ENCODE data around the gene DOCK8. TPM values are rescaled to one million over a fixed set of nuclear protein-coding genes. Genes with fewer than 3 reads are reported as not detected.

Gene DOCK8
- total RNA-seq, 2 donors from 2014 or later: 5.9 to 10.9 TPM

- peak overlapping the region in 2 of 4 donors; percentile 4 to 44 for H3K27ac ChIP-seq
- no peaks in the 10 kb centered on the region for H3K27me3 ChIP-seq
- no peaks in the 10 kb centered on the region for H3K36me3 ChIP-seq (replicated peaks in 1 of 2; ENCODE audit: insufficient read depth in 1 of 2, low read depth in 2 of 2)
- intact Hi-C loops (cut with DNase I): no loop called here
- ATAC-seq: no peak
- peaks cover 7% of the 10 kb centered on the region for H3K4me1 ChIP-seq
- no peak for DNase-seq
- TF ChIP-seq, protein P1, sequence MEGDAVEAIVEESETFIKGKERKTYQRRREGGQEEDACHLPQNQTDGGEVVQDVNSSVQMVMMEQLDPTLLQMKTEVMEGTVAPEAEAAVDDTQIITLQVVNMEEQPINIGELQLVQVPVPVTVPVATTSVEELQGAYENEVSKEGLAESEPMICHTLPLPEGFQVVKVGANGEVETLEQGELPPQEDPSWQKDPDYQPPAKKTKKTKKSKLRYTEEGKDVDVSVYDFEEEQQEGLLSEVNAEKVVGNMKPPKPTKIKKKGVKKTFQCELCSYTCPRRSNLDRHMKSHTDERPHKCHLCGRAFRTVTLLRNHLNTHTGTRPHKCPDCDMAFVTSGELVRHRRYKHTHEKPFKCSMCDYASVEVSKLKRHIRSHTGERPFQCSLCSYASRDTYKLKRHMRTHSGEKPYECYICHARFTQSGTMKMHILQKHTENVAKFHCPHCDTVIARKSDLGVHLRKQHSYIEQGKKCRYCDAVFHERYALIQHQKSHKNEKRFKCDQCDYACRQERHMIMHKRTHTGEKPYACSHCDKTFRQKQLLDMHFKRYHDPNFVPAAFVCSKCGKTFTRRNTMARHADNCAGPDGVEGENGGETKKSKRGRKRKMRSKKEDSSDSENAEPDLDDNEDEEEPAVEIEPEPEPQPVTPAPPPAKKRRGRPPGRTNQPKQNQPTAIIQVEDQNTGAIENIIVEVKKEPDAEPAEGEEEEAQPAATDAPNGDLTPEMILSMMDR (IDR thresholded peaks at IDR 0.05): no peak
- TF ChIP-seq POLR2A (IDR thresholded peaks at IDR 0.05): no peak
- WGBS, 2 donors: 56 to 60% methylated on average over 4 of the region's 4 CpGs
- H3K9me3 ChIP-seq: no peaks in the 10 kb centered on the region
- no peak overlapping the region for H3K4me3 ChIP-seq
Observed at GRCh38 chr9:479304-479970, 264.8 kb downstream of the DOCK8 start.

DNA sequence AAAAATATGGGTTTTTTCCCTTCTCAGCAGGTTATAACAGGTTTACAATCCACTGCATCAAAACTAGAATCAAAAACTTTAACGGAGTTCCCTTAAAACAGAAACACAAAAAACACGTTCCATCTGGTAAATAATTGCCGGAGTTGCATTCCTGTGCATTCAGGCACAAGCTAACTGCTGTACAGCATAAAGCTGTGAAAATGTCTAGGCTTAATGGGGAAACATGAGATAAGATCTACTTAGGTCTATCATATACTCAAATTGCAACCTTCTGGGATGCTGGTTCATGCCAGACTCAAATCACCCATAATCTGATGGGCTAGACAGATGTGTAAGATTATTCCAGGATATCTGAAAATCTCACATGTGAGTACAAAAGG, 265.3 kb downstream of the DOCK8 start:
- intact Hi-C loops (cut with DNase I): no loop called here
- no peaks in the 10 kb centered on the region for H3K9me3 ChIP-seq
- no peak for DNase-seq
- H3K27me3 ChIP-seq: no peaks in the 10 kb centered on the region
- peaks cover 11% of the 10 kb centered on the region for H3K4me1 ChIP-seq
- no peak for TF ChIP-seq POLR2A (IDR thresholded peaks at IDR 0.05)
- TF ChIP-seq, protein P1 (IDR thresholded peaks at IDR 0.05): no peak
- peak overlapping the region in 2 of 4 donors; percentile 4 to 44 for H3K27ac ChIP-seq
- H3K4me3 ChIP-seq: no peak overlapping the region
- no peak for ATAC-seq
- no peaks in the 10 kb centered on the region for H3K36me3 ChIP-seq (replicated peaks in 1 of 2; ENCODE audit: insufficient read depth in 1 of 2, low read depth in 2 of 2)
- 69 to 70% methylated on average over 3 of the region's 3 CpGs for WGBS, 2 donors

DNA sequence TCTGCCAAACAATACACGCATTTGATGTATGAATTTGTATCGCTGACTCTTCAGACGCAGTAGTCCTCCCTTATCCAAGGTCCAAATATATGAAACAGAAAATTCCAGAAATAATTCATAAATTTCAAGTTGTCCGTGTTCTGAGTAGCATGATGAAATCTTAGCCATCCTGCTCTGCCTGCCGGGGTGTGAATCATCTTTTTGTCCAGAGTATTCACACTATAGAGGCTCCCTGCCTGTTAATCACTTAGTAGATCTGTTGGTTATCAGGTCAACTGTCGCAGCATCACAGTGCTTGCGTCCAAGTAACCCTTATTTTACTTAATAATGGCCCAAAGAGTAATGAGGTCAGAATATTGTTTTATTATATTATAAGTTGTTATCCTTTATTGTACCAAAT, 268.1 kb downstream of the DOCK8 start:
- Histone ChIP-seq H3K36me3 (replicated peaks in 1 of 2; ENCODE audit: insufficient read depth in 1 of 2, low read depth in 2 of 2) (no peaks in the 10 kb centered on the region), H3K4me1 (peaks cover 11% of the 10 kb centered on the region), H3K27me3 (no peaks in the 10 kb centered on the region), H3K27ac (no peak overlapping the region), H3K9me3 (no peaks in the 10 kb centered on the region), H3K4me3 (no peak overlapping the region)
- 82 to 85% methylated on average over 7 of the region's 7 CpGs for WGBS, 2 donors
- ATAC-seq (no peak), DNase-seq (no peak)
- intact Hi-C loops (cut with DNase I): no loop called here
- TF ChIP-seq, protein P1 (IDR thresholded peaks at IDR 0.05): no peak
- TF ChIP-seq POLR2A (IDR thresholded peaks at IDR 0.05): no peak

- H3K27ac ChIP-seq: no peak overlapping the region
- DNase-seq (no peak), ATAC-seq (no peak)
- no peaks in the 10 kb centered on the region for H3K9me3 ChIP-seq
- H3K36me3 ChIP-seq (replicated peaks in 1 of 2; ENCODE audit: insufficient read depth in 1 of 2, low read depth in 2 of 2): no peaks in the 10 kb centered on the region
- no peaks in the 10 kb centered on the region for H3K27me3 ChIP-seq
- peaks cover 42% of the 10 kb centered on the region for H3K4me1 ChIP-seq
- WGBS, 2 donors: 91 to 93% methylated on average over 4 of the region's 4 CpGs
- intact Hi-C loops (cut with DNase I): no loop called here
- TF ChIP-seq, protein P1 (IDR thresholded peaks at IDR 0.05): no peak
- no peak for TF ChIP-seq POLR2A (IDR thresholded peaks at IDR 0.05)
- H3K4me3 ChIP-seq: no peak overlapping the region
Observed at GRCh38 chr9:486156-486555, 271.5 kb downstream of the DOCK8 start.

- Histone ChIP-seq H3K9me3 (no peaks in the 10 kb centered on the region), H3K27me3 (no peaks in the 10 kb centered on the region), H3K4me1 (peaks cover 48% of the 10 kb centered on the region), H3K36me3 (replicated peaks in 1 of 2; ENCODE audit: insufficient read depth in 1 of 2, low read depth in 2 of 2) (no peaks in the 10 kb centered on the region), H3K4me3 (no peak overlapping the region), H3K27ac (no peak overlapping the region)
- intact Hi-C loops (cut with DNase I): no loop called here
- 96 to 97% methylated on average over 2 of the region's 2 CpGs for WGBS, 2 donors
- DNase-seq (no peak), ATAC-seq (no peak)
- TF ChIP-seq, protein P1 (IDR thresholded peaks at IDR 0.05): no peak
Observed at GRCh38 chr9:487429-487828, 272.8 kb downstream of the DOCK8 start.
